Embryonic facial prominence (tissue), 1 donor: ENCODE measurements around the gene ADK.
"Not testable (repeated sequence)": the region's sequence is repeated elsewhere in the genome, so short reads cannot be mapped to it uniquely, and the experiment has no call there.

Experiments
- DNase-seq: peaks from one replicate; pipeline ENCODE4 v3.0.0-alpha.2; 2016; ENCODE audit errors: extremely low spot score

ADK gene

GRCh38 chr10:74150990-74151878 is at the start of gene ADK:
Gene ADK, plus strand, starts transcription at chr10:74151221. Its CDS starts 58 bp downstream, at chr10:74151279.
- peak; percentile 97 for DNase-seq

GRCh38 chr10:74103560-74104258 is 47.3 kb upstream of the ADK start:
- no peak for DNase-seq

- DNase-seq = no peak
Observed at GRCh38 chr10:74104480-74104879, 46.5 kb upstream of the ADK start.

- no peak for DNase-seq
Observed at GRCh38 chr10:74104996-74105395, 46.0 kb upstream of the ADK start.

GRCh38 chr10:74107391-74107790 is 43.6 kb upstream of the ADK start:
- DNase-seq = no peak

- no peak for DNase-seq
Observed at GRCh38 chr10:74109452-74109851, 41.6 kb upstream of the ADK start.

- no peak for DNase-seq
Observed at GRCh38 chr10:74110120-74110519, 40.9 kb upstream of the ADK start.

GRCh38 chr10:74111799-74112198 is 39.2 kb upstream of the ADK start:
- no peak for DNase-seq

- DNase-seq = peak; percentile 29
Observed at GRCh38 chr10:74113546-74113945, 37.5 kb upstream of the ADK start.

- no peak for DNase-seq
Observed at GRCh38 chr10:74114041-74114448, 37.0 kb upstream of the ADK start.

GRCh38 chr10:74117738-74118137 is 33.3 kb upstream of the ADK start:
- no peak for DNase-seq

GRCh38 chr10:74118804-74119203 is 32.2 kb upstream of the ADK start:
- no peak for DNase-seq

- no peak for DNase-seq
Observed at GRCh38 chr10:74120911-74121310, 30.1 kb upstream of the ADK start.

- no peak for DNase-seq
Observed at GRCh38 chr10:74121368-74121767, 29.7 kb upstream of the ADK start.

GRCh38 chr10:74122060-74122459 is 29.0 kb upstream of the ADK start:
- DNase-seq = no peak

- no peak for DNase-seq
Observed at GRCh38 chr10:74123081-74123480, 27.9 kb upstream of the ADK start.

- no peak for DNase-seq
Observed at GRCh38 chr10:74133923-74134820, 16.8 kb upstream of the ADK start.

- no peak for DNase-seq
Observed at GRCh38 chr10:74135452-74135851, 15.6 kb upstream of the ADK start.

- DNase-seq = no peak
Observed at GRCh38 chr10:74137992-74138391, 13.0 kb upstream of the ADK start.

- DNase-seq = not testable (repeated sequence)
Observed at GRCh38 chr10:74138596-74138995, 12.4 kb upstream of the ADK start.

GRCh38 chr10:74139981-74140380 is 11.0 kb upstream of the ADK start:
- DNase-seq = no peak

- DNase-seq = no peak
Observed at GRCh38 chr10:74140553-74140952, 10.5 kb upstream of the ADK start.
